ENCODE results near the gene BECN2.
A peak's percentile ranks its signal among the peaks of the same experiment; 100 is the strongest.

The BECN2 gene

GRCh38 chr1:241957692-241958494 is at the start of gene BECN2:
BECN2 (plus strand) TSS chr1:241957767; CDS start chr1:241957767, 0 bp downstream.
- H3K36me3 Mint-ChIP-seq, result no peaks in the 10 kb centered on the region
- no peak within 1 kb of the TSS for H3K4me3 Mint-ChIP-seq
- H3K4me1 Mint-ChIP-seq, result no peaks in the 10 kb centered on the region
- no peak within 1 kb of the TSS for H3K27ac Mint-ChIP-seq
- no peak for DNase-seq (ENCODE audit: low spot score in 2 of 2)
- H3K9me3 Mint-ChIP-seq, result no peaks in the 10 kb centered on the region
- peak; percentile 41 for ATAC-seq

- DNase-seq (ENCODE audit: low spot score in 2 of 2) (no peak), ATAC-seq (no peak)
- H3K27ac Mint-ChIP-seq, result no peak overlapping the region
- H3K36me3 Mint-ChIP-seq, result no peaks in the 10 kb centered on the region
- H3K9me3 Mint-ChIP-seq, result no peaks in the 10 kb centered on the region
- H3K4me1 Mint-ChIP-seq, result no peaks in the 10 kb centered on the region
- H3K4me3 Mint-ChIP-seq, result no peak overlapping the region
Observed at GRCh38 chr1:241916196-241916595, 41.4 kb upstream of the BECN2 start.

- H3K27ac Mint-ChIP-seq, result no peak overlapping the region
- ATAC-seq, result no peak
- no peak for DNase-seq (ENCODE audit: low spot score in 2 of 2)
- H3K4me3 Mint-ChIP-seq, result no peak overlapping the region
- H3K4me1 Mint-ChIP-seq, result no peaks in the 10 kb centered on the region
- no peaks in the 10 kb centered on the region for H3K9me3 Mint-ChIP-seq
- H3K36me3 Mint-ChIP-seq, result no peaks in the 10 kb centered on the region
Observed at GRCh38 chr1:241917487-241917886, 40.1 kb upstream of the BECN2 start.

GRCh38 chr1:241918879-241919278 is 38.7 kb upstream of the BECN2 start:
- Mint-ChIP-seq H3K9me3 (no peaks in the 10 kb centered on the region), H3K36me3 (no peaks in the 10 kb centered on the region), H3K4me1 (no peaks in the 10 kb centered on the region), H3K27ac (no peak overlapping the region), H3K4me3 (no peak overlapping the region)
- no peak for ATAC-seq
- no peak for DNase-seq (ENCODE audit: low spot score in 2 of 2)

- no peak overlapping the region for H3K27ac Mint-ChIP-seq
- no peaks in the 10 kb centered on the region for H3K9me3 Mint-ChIP-seq
- H3K4me3 Mint-ChIP-seq, result no peak overlapping the region
- ATAC-seq (no peak), DNase-seq (ENCODE audit: low spot score in 2 of 2) (no peak)
- H3K36me3 Mint-ChIP-seq, result no peaks in the 10 kb centered on the region
- no peaks in the 10 kb centered on the region for H3K4me1 Mint-ChIP-seq
Observed at GRCh38 chr1:241924080-241924808, 33.3 kb upstream of the BECN2 start.

- H3K27ac Mint-ChIP-seq, result no peak overlapping the region
- no peaks in the 10 kb centered on the region for H3K36me3 Mint-ChIP-seq
- no peaks in the 10 kb centered on the region for H3K9me3 Mint-ChIP-seq
- no peaks in the 10 kb centered on the region for H3K4me1 Mint-ChIP-seq
- no peak for DNase-seq (ENCODE audit: low spot score in 2 of 2)
- ATAC-seq, result no peak
- no peak overlapping the region for H3K4me3 Mint-ChIP-seq
Observed at GRCh38 chr1:241926141-241926540, 31.4 kb upstream of the BECN2 start.

- Mint-ChIP-seq H3K4me3 (no peak overlapping the region), H3K27ac (no peak overlapping the region)
- no peak for ATAC-seq
Observed at GRCh38 chr1:241927321-241927720, 30.2 kb upstream of the BECN2 start.

GRCh38 chr1:241932845-241933244 is 24.7 kb upstream of the BECN2 start:
- Mint-ChIP-seq H3K4me1 (no peaks in the 10 kb centered on the region), H3K4me3 (no peak overlapping the region), H3K36me3 (no peaks in the 10 kb centered on the region), H3K9me3 (no peaks in the 10 kb centered on the region), H3K27ac (no peak overlapping the region)
- ATAC-seq (peak; percentile 44), DNase-seq (ENCODE audit: low spot score in 2 of 2) (no peak)

More at GRCh38 chr1:241927321-241927720, 30.2 kb upstream of the BECN2 start:
- Mint-ChIP-seq H3K36me3 (no peaks in the 10 kb centered on the region), H3K9me3 (no peaks in the 10 kb centered on the region), H3K4me1 (no peaks in the 10 kb centered on the region)
- DNase-seq (ENCODE audit: low spot score in 2 of 2), result no peak

- Mint-ChIP-seq H3K4me1 (no peaks in the 10 kb centered on the region), H3K4me3 (no peak overlapping the region), H3K27ac (no peak overlapping the region), H3K9me3 (no peaks in the 10 kb centered on the region), H3K36me3 (no peaks in the 10 kb centered on the region)
- ATAC-seq, result no peak
- DNase-seq (ENCODE audit: low spot score in 2 of 2), result no peak
Observed at GRCh38 chr1:241934201-241934848, 23.2 kb upstream of the BECN2 start.

GRCh38 chr1:241934866-241935265 is 22.7 kb upstream of the BECN2 start:
- no peak overlapping the region for H3K27ac Mint-ChIP-seq
- ATAC-seq, result no peak
- H3K36me3 Mint-ChIP-seq, result no peaks in the 10 kb centered on the region
- no peaks in the 10 kb centered on the region for H3K9me3 Mint-ChIP-seq
- no peaks in the 10 kb centered on the region for H3K4me1 Mint-ChIP-seq
- H3K4me3 Mint-ChIP-seq, result no peak overlapping the region
- DNase-seq (ENCODE audit: low spot score in 2 of 2), result no peak

GRCh38 chr1:241939798-241940197 is 17.8 kb upstream of the BECN2 start:
- Mint-ChIP-seq H3K9me3 (no peaks in the 10 kb centered on the region), H3K4me3 (no peak overlapping the region), H3K27ac (no peak overlapping the region), H3K36me3 (no peaks in the 10 kb centered on the region), H3K4me1 (no peaks in the 10 kb centered on the region)
- DNase-seq (ENCODE audit: low spot score in 2 of 2), result no peak
- no peak for ATAC-seq

GRCh38 chr1:241942738-241943137 is 14.8 kb upstream of the BECN2 start:
- H3K9me3 Mint-ChIP-seq, result no peaks in the 10 kb centered on the region
- no peak for ATAC-seq
- H3K4me1 Mint-ChIP-seq, result no peaks in the 10 kb centered on the region
- no peaks in the 10 kb centered on the region for H3K36me3 Mint-ChIP-seq
- no peak overlapping the region for H3K4me3 Mint-ChIP-seq
- H3K27ac Mint-ChIP-seq, result no peak overlapping the region
- DNase-seq (ENCODE audit: low spot score in 2 of 2), result no peak

GRCh38 chr1:241944300-241944699 is 13.3 kb upstream of the BECN2 start:
- Mint-ChIP-seq H3K4me1 (no peaks in the 10 kb centered on the region), H3K9me3 (no peaks in the 10 kb centered on the region), H3K36me3 (no peaks in the 10 kb centered on the region), H3K27ac (no peak overlapping the region), H3K4me3 (no peak overlapping the region)
- no peak for ATAC-seq
- DNase-seq (ENCODE audit: low spot score in 2 of 2), result no peak

GRCh38 chr1:241947354-241947753 is 10.2 kb upstream of the BECN2 start:
- Mint-ChIP-seq H3K27ac (no peak overlapping the region), H3K4me3 (no peak overlapping the region), H3K36me3 (no peaks in the 10 kb centered on the region), H3K4me1 (no peaks in the 10 kb centered on the region), H3K9me3 (no peaks in the 10 kb centered on the region)
- no peak for ATAC-seq
- no peak for DNase-seq (ENCODE audit: low spot score in 2 of 2)

GRCh38 chr1:241950390-241950789 is 7.2 kb upstream of the BECN2 start:
- H3K9me3 Mint-ChIP-seq, result no peaks in the 10 kb centered on the region

GRCh38 chr1:241962153-241962552 is 4.6 kb downstream of the BECN2 start:
- DNase-seq (ENCODE audit: low spot score in 2 of 2) (no peak), ATAC-seq (no peak)
- H3K9me3 Mint-ChIP-seq, result no peaks in the 10 kb centered on the region
- H3K4me3 Mint-ChIP-seq, result no peak overlapping the region
- no peaks in the 10 kb centered on the region for H3K36me3 Mint-ChIP-seq
- no peaks in the 10 kb centered on the region for H3K4me1 Mint-ChIP-seq
- H3K27ac Mint-ChIP-seq, result no peak overlapping the region

More at GRCh38 chr1:241950390-241950789, 7.2 kb upstream of the BECN2 start:
- Mint-ChIP-seq H3K36me3 (no peaks in the 10 kb centered on the region), H3K4me3 (no peak overlapping the region), H3K4me1 (no peaks in the 10 kb centered on the region), H3K27ac (no peak overlapping the region)
- no peak for DNase-seq (ENCODE audit: low spot score in 2 of 2)
- no peak for ATAC-seq
